Endothelial cell (in vitro differentiated cells): ENCODE data around the gene ADIG. TPM values are rescaled to one million over a fixed set of nuclear protein-coding genes. Genes with fewer than 3 reads are reported as not detected.

Source experiments
- DNase-seq: peaks from one replicate; pipeline ENCODE4 v3.0.0; 2021; ENCODE audit warnings: low spot score
- H3K27ac Mint-ChIP-seq: one replicate; pipeline ENCODE4 v1.8.0; 2021; ENCODE audit warnings: mixed read lengths, inconsistent platforms; ENCODE audit not compliant: unreplicated experiment
- H3K27me3 Mint-ChIP-seq: one replicate; pipeline ENCODE4 v1.8.0; 2021; ENCODE audit warnings: mild to moderate bottlenecking, moderate library complexity, mixed read lengths, inconsistent platforms; ENCODE audit not compliant: unreplicated experiment
- H3K36me3 Mint-ChIP-seq: one replicate; pipeline ENCODE4 v1.8.0; 2021; ENCODE audit warnings: mild to moderate bottlenecking, low read depth, mixed read lengths, inconsistent platforms; ENCODE audit not compliant: unreplicated experiment
- H3K4me1 Mint-ChIP-seq: one replicate; pipeline ENCODE4 v1.8.0; 2021; ENCODE audit warnings: mild to moderate bottlenecking, mixed read lengths, inconsistent platforms; ENCODE audit not compliant: unreplicated experiment
- H3K4me3 Mint-ChIP-seq: one replicate; pipeline ENCODE4 v1.8.0; 2021; ENCODE audit warnings: mild to moderate bottlenecking, mixed read lengths, inconsistent platforms; ENCODE audit not compliant: unreplicated experiment
- H3K9me3 Mint-ChIP-seq: one replicate; pipeline ENCODE4 v1.8.0; 2021; ENCODE audit warnings: mixed read lengths, inconsistent platforms; ENCODE audit not compliant: unreplicated experiment
- CTCF ChIP-seq: fragments of 200-600 bp; sonication (generic); IDR thresholded peaks from one replicate; pipeline ENCODE4 v1.5.0; 2021; ENCODE audit warnings: antibody characterized with exemption; ENCODE audit not compliant: unreplicated experiment
- total RNA-seq: library from RNA; stranded (reverse); fragmentation: NEBNext Ultra II Directional; extraction: Animal tissue kit (Norgen Biotek cat#: 25700); gene quantifications from one replicate; pipeline ENCODE4 v1.2.1, GENCODE V29; 2021; ENCODE audit not compliant: unreplicated experiment

Gene ADIG
- total RNA-seq, 1 donor from 2014 or later: not detected

DNA sequence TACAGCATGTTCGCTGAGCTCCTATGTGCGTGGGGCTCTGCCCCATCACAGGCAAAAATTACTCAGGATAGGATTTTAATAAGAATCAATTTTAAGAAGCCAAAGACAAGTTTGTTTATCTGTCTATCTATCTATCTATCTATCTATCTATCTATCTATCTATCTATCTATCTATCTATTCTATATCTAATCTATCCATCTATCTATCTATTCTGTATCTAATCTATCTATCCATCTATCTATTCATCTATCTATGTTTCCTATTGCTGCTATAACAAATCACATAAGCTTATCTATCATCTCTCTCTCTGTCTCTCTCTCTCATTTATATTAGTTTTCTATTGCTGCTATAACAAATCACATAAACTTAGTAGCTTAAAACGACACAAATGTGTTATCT, 22.3 kb downstream of the ADIG start:
- Mint-ChIP-seq H3K36me3 (peaks cover 11% of the 10 kb centered on the region), H3K27ac (no peak overlapping the region), H3K27me3 (peaks cover 11% of the 10 kb centered on the region), H3K9me3 (no peaks in the 10 kb centered on the region), H3K4me1 (peaks cover 28% of the 10 kb centered on the region), H3K4me3 (no peak overlapping the region)
- TF ChIP-seq CTCF: no peak
- DNase-seq: no peak

DNA sequence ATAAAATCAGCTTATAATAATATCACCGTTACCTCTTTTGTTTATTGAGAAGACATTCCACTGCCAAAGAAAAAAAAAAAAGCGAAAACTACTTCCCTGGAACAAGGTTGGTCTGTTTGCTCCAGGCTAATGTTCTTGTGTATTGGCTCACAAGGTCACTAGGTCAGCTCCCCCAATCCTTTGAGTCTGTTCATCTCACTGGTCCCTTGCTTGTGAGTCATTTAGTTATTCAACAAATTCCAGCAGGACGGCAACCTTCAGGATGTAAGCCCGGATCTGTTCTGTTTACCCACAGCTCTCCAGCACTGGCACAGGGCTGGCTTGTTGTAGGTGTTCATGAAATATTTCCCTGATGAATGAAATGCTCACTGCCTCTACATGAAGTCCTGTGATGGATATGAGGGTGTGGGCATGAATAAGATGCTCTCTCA, 23.9 kb downstream of the ADIG start:
- no peak overlapping the region for H3K4me3 Mint-ChIP-seq
- TF ChIP-seq CTCF: no peak

GRCh38 chr20:38607351-38607750, 26.4 kb downstream of the ADIG start:
- no peak overlapping the region for H3K4me3 Mint-ChIP-seq
- peaks cover 7% of the 10 kb centered on the region for H3K27me3 Mint-ChIP-seq
- no peak for TF ChIP-seq CTCF

More for the DNA sequence above, 23.9 kb downstream of the ADIG start:
- Mint-ChIP-seq H3K36me3 (peaks cover 11% of the 10 kb centered on the region), H3K9me3 (no peaks in the 10 kb centered on the region), H3K27ac (no peak overlapping the region), H3K4me1 (peaks cover 29% of the 10 kb centered on the region), H3K27me3 (peaks cover 11% of the 10 kb centered on the region)
- no peak for DNase-seq

GRCh38 chr20:38608188-38608587, 27.2 kb downstream of the ADIG start:
- peaks cover 14% of the 10 kb centered on the region for H3K4me1 Mint-ChIP-seq
- peaks cover 7% of the 10 kb centered on the region for H3K27me3 Mint-ChIP-seq
- DNase-seq: no peak
- no peak overlapping the region for H3K4me3 Mint-ChIP-seq
- no peak overlapping the region for H3K27ac Mint-ChIP-seq
- TF ChIP-seq CTCF: no peak
- H3K36me3 Mint-ChIP-seq: no peaks in the 10 kb centered on the region
- no peaks in the 10 kb centered on the region for H3K9me3 Mint-ChIP-seq

More at GRCh38 chr20:38607351-38607750, 26.4 kb downstream of the ADIG start:
- peaks cover 15% of the 10 kb centered on the region for H3K4me1 Mint-ChIP-seq
- no peak overlapping the region for H3K27ac Mint-ChIP-seq
- no peaks in the 10 kb centered on the region for H3K9me3 Mint-ChIP-seq
- peaks cover 2% of the 10 kb centered on the region for H3K36me3 Mint-ChIP-seq
- DNase-seq: no peak

DNA sequence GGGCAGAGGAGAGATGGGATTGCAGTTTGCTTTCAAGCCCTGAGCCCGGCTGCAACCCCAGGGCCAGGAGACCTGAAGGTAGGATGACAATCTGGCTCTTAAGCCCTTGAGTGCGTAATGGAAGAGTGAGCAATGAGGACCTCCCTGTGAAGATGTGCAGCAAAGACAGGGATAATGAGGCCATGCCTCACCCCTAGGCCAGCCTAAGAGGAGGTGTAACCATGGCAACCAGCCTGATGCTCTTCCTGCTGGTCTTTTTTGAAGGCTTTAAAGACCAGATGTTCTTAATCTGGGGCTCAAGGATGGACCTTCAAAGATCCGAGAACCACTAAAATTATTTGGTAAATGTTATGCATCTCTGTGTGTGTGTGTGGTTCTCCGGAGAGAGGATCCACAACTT, 28.8 kb downstream of the ADIG start:
- Mint-ChIP-seq H3K36me3 (no peaks in the 10 kb centered on the region), H3K4me3 (no peak overlapping the region), H3K4me1 (peaks cover 13% of the 10 kb centered on the region), H3K27ac (no peak overlapping the region), H3K9me3 (no peaks in the 10 kb centered on the region), H3K27me3 (peaks cover 4% of the 10 kb centered on the region)
- no peak for DNase-seq
- TF ChIP-seq CTCF: no peak
